Stimulated activated naive CD8-positive, alpha-beta T cell treated with anti-CD3 and anti-CD28 coated beads, Interleukin-15, amount 100 ng/mL, for 72 hours (primary cell): ENCODE data around the gene ZBED6.
"Not testable (repeated sequence)": the region's sequence is repeated elsewhere in the genome, so short reads cannot be mapped to it uniquely, and the experiment has no call there.

Source experiments
- ATAC-seq: fragments of 150-1000 bp; cut with Tn5 transposase; 2 replicates; pipeline ENCODE4 v1.10.0; 2021; ENCODE audit warnings: mild to moderate bottlenecking, moderate library complexity
- DNase-seq, 2 donors: peaks; one replicate each; pipeline ENCODE4 v3.0.0; 2021 to 2022
- H3K27ac Mint-ChIP-seq, 2 donors: one replicate each; pipeline ENCODE4 v1.8.0; 2022; ENCODE audit warnings: mild to moderate bottlenecking in 2 of 2, mixed read lengths in 2 of 2, moderate library complexity in 2 of 2
- H3K27me3 Mint-ChIP-seq: one replicate; pipeline ENCODE4 v1.8.0; 2022; ENCODE audit warnings: mixed read lengths
- H3K4me1 Mint-ChIP-seq: one replicate; pipeline ENCODE4 v1.8.0; 2022; ENCODE audit warnings: mild to moderate bottlenecking, mixed read lengths
- H3K4me3 Mint-ChIP-seq, 2 donors: one replicate each; pipeline ENCODE4 v1.8.0; 2022; ENCODE audit warnings: mild to moderate bottlenecking in 2 of 2, mixed read lengths in 2 of 2, moderate library complexity in 1 of 2
- H3K9me3 Mint-ChIP-seq, 2 donors: one replicate each; pipeline ENCODE4 v1.8.0; 2022; ENCODE audit warnings: mixed read lengths in 2 of 2

Gene ZBED6

GRCh38 chr1:203769505-203770343, 25.7 kb upstream of the ZBED6 start:
- Mint-ChIP-seq H3K27me3 (no peaks in the 10 kb centered on the region), H3K4me1 (peaks cover 56% of the 10 kb centered on the region), H3K4me3 (no peak overlapping the region), H3K9me3 (no peaks in the 10 kb centered on the region), H3K27ac (peak overlapping the region in 1 of 2 donors; percentile 39)
- DNase-seq (no peak), ATAC-seq (no peak)

- Mint-ChIP-seq H3K27ac (peak overlapping the region in 1 of 2 donors; percentile 20), H3K4me1 (peaks cover 58% of the 10 kb centered on the region), H3K4me3 (no peak overlapping the region)
Measured at GRCh38 chr1:203771901-203772301, 23.5 kb upstream of the ZBED6 start.

GRCh38 chr1:203772836-203773235, 22.6 kb upstream of the ZBED6 start:
- H3K4me1 Mint-ChIP-seq = peaks cover 57% of the 10 kb centered on the region
- H3K27me3 Mint-ChIP-seq = no peaks in the 10 kb centered on the region
- no peak overlapping the region for H3K4me3 Mint-ChIP-seq
- DNase-seq (no peak), ATAC-seq (no peak)
- H3K27ac Mint-ChIP-seq = no peak overlapping the region
- H3K9me3 Mint-ChIP-seq = no peaks in the 10 kb centered on the region

More at GRCh38 chr1:203771901-203772301, 23.5 kb upstream of the ZBED6 start:
- DNase-seq (no peak), ATAC-seq (no peak)
- Mint-ChIP-seq H3K27me3 (no peaks in the 10 kb centered on the region), H3K9me3 (no peaks in the 10 kb centered on the region)

- no peaks in the 10 kb centered on the region for H3K9me3 Mint-ChIP-seq
- peak overlapping the region in 1 of 2 donors; percentile 37 for H3K27ac Mint-ChIP-seq
- DNase-seq (no peak), ATAC-seq (peak; percentile 60)
- peaks cover 21% of the 10 kb centered on the region for H3K4me1 Mint-ChIP-seq
- no peaks in the 10 kb centered on the region for H3K27me3 Mint-ChIP-seq
- H3K4me3 Mint-ChIP-seq = no peak overlapping the region
Measured at GRCh38 chr1:203776636-203777035, 18.8 kb upstream of the ZBED6 start.

- no peak overlapping the region for H3K27ac Mint-ChIP-seq
Measured at GRCh38 chr1:203777596-203777995, 17.8 kb upstream of the ZBED6 start.

GRCh38 chr1:203778146-203778545, 17.3 kb upstream of the ZBED6 start:
- Mint-ChIP-seq H3K4me3 (no peak overlapping the region), H3K27ac (no peak overlapping the region), H3K9me3 (no peaks in the 10 kb centered on the region), H3K27me3 (no peaks in the 10 kb centered on the region), H3K4me1 (peaks cover 17% of the 10 kb centered on the region)
- no peak for ATAC-seq
- DNase-seq = no peak

More at GRCh38 chr1:203777596-203777995, 17.8 kb upstream of the ZBED6 start:
- Mint-ChIP-seq H3K27me3 (no peaks in the 10 kb centered on the region), H3K9me3 (no peaks in the 10 kb centered on the region), H3K4me3 (no peak overlapping the region), H3K4me1 (peaks cover 17% of the 10 kb centered on the region)
- no peak for DNase-seq
- ATAC-seq = no peak

- no peak overlapping the region for H3K27ac Mint-ChIP-seq
- ATAC-seq (no peak), DNase-seq (no peak)
- H3K4me1 Mint-ChIP-seq = peaks cover 15% of the 10 kb centered on the region
- no peaks in the 10 kb centered on the region for H3K27me3 Mint-ChIP-seq
- H3K4me3 Mint-ChIP-seq = no peak overlapping the region
- H3K9me3 Mint-ChIP-seq = no peaks in the 10 kb centered on the region
Measured at GRCh38 chr1:203778789-203779188, 16.6 kb upstream of the ZBED6 start.

GRCh38 chr1:203781962-203782361, 13.5 kb upstream of the ZBED6 start:
- no peak for DNase-seq
- no peaks in the 10 kb centered on the region for H3K9me3 Mint-ChIP-seq

GRCh38 chr1:203789966-203790365, 5.5 kb upstream of the ZBED6 start:
- Mint-ChIP-seq H3K9me3 (no peaks in the 10 kb centered on the region), H3K27me3 (no peaks in the 10 kb centered on the region), H3K27ac (no peak overlapping the region), H3K4me3 (no peak overlapping the region), H3K4me1 (peaks cover 5% of the 10 kb centered on the region)
- no peak for DNase-seq
- no peak for ATAC-seq

More at GRCh38 chr1:203781962-203782361, 13.5 kb upstream of the ZBED6 start:
- H3K27me3 Mint-ChIP-seq = no peaks in the 10 kb centered on the region
- H3K4me1 Mint-ChIP-seq = peaks cover 4% of the 10 kb centered on the region
- no peak for ATAC-seq
- no peak overlapping the region for H3K4me3 Mint-ChIP-seq
- no peak overlapping the region for H3K27ac Mint-ChIP-seq

GRCh38 chr1:203791498-203791897, 3.9 kb upstream of the ZBED6 start:
- no peak overlapping the region for H3K4me3 Mint-ChIP-seq
- no peaks in the 10 kb centered on the region for H3K27me3 Mint-ChIP-seq
- DNase-seq (no peak), ATAC-seq (no peak)
- H3K27ac Mint-ChIP-seq = no peak overlapping the region
- peaks cover 9% of the 10 kb centered on the region for H3K4me1 Mint-ChIP-seq
- H3K9me3 Mint-ChIP-seq = no peaks in the 10 kb centered on the region

- Mint-ChIP-seq H3K4me1 (peaks cover 17% of the 10 kb centered on the region), H3K9me3 (peaks cover 2 to 4% of the 10 kb centered on the region in 2 donors), H3K4me3 (no peak overlapping the region), H3K27ac (no peak overlapping the region), H3K27me3 (no peaks in the 10 kb centered on the region)
- DNase-seq = no peak
- ATAC-seq = no peak
Measured at GRCh38 chr1:203792486-203792885, 2.9 kb upstream of the ZBED6 start.

GRCh38 chr1:203793561-203793960, 1.9 kb upstream of the ZBED6 start:
- not testable (repeated sequence) for H3K9me3 Mint-ChIP-seq, H3K27me3 Mint-ChIP-seq, H3K27ac Mint-ChIP-seq, DNase-seq, H3K4me3 Mint-ChIP-seq, ATAC-seq
- peaks cover 27% of the 10 kb centered on the region for H3K4me1 Mint-ChIP-seq

GRCh38 chr1:203794764-203795440, 521 bp upstream of the ZBED6 start:
- peaks cover 4 to 7% of the 10 kb centered on the region in 2 donors for H3K9me3 Mint-ChIP-seq
- DNase-seq (no peak), ATAC-seq (no peak)
- peak overlapping the region; percentile 86 to 88 for H3K4me3 Mint-ChIP-seq
- peaks cover 38% of the 10 kb centered on the region for H3K4me1 Mint-ChIP-seq
- peak overlapping the region; percentile 96 to 98 for H3K27ac Mint-ChIP-seq
- H3K27me3 Mint-ChIP-seq = no peaks in the 10 kb centered on the region

GRCh38 chr1:203796236-203796605, 798 bp downstream of the ZBED6 start:
- peak overlapping the region; percentile 86 to 88 for H3K4me3 Mint-ChIP-seq

GRCh38 chr1:203797216-203797615, 1.8 kb downstream of the ZBED6 start:
- Mint-ChIP-seq H3K4me1 (peaks cover 42% of the 10 kb centered on the region), H3K27ac (no peak overlapping the region), H3K27me3 (no peaks in the 10 kb centered on the region), H3K4me3 (peak overlapping the region; percentile 86 to 88), H3K9me3 (peaks cover 4 to 7% of the 10 kb centered on the region in 2 donors)
- DNase-seq (no peak), ATAC-seq (no peak)

More at GRCh38 chr1:203796236-203796605, 798 bp downstream of the ZBED6 start:
- peak; percentile 27 for ATAC-seq
- DNase-seq = peak in 1 of 2 donors; percentile 24
- peaks cover 4 to 7% of the 10 kb centered on the region in 2 donors for H3K9me3 Mint-ChIP-seq
- H3K27me3 Mint-ChIP-seq = no peaks in the 10 kb centered on the region
- H3K4me1 Mint-ChIP-seq = peaks cover 42% of the 10 kb centered on the region
- peak overlapping the region; percentile 96 to 98 for H3K27ac Mint-ChIP-seq
